OCI-LY3 (cell line): Measurements from ENCODE around the gene CORO6.

Source experiments
- EZH2phosphoT487 ChIP-seq: fragments of 200-600 bp; shearing (Covaris generic); IDR thresholded peaks from 2 replicates; pipeline ENCODE4 v1.6.1; 2018; ENCODE audit warnings: antibody characterized with exemption, mixed run types, low read depth
- TF ChIP-seq, protein P1 (sequence below): fragments of 200-600, 300-600 bp; sonication (generic); IDR thresholded peaks from 2 replicates; pipeline ENCODE4 v1.5.1; 2014; ENCODE audit warnings: antibody characterized with exemption, low read length, low read depth

DNA sequence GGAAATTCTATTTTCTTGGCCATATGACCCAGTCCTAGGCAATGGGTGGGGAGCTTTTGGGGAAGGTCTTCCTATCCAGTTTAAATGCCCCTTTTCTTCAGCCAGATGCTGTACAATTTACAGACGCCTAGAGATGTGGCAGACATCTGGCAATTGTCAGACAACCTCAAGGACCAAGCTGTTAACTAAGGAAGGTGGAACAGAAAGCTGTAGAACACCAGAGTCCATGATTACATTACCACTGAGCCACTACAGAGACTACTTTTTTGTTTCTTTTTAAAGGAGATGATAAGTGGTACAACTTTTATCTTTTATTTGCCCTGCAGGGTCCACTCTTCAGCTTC, 21.1 kb upstream of the CORO6 start:
- TF ChIP-seq, protein P1, sequence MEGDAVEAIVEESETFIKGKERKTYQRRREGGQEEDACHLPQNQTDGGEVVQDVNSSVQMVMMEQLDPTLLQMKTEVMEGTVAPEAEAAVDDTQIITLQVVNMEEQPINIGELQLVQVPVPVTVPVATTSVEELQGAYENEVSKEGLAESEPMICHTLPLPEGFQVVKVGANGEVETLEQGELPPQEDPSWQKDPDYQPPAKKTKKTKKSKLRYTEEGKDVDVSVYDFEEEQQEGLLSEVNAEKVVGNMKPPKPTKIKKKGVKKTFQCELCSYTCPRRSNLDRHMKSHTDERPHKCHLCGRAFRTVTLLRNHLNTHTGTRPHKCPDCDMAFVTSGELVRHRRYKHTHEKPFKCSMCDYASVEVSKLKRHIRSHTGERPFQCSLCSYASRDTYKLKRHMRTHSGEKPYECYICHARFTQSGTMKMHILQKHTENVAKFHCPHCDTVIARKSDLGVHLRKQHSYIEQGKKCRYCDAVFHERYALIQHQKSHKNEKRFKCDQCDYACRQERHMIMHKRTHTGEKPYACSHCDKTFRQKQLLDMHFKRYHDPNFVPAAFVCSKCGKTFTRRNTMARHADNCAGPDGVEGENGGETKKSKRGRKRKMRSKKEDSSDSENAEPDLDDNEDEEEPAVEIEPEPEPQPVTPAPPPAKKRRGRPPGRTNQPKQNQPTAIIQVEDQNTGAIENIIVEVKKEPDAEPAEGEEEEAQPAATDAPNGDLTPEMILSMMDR: no peak
- TF ChIP-seq EZH2phosphoT487: no peak
